H1 (cell line): ENCODE measurements around the gene TNRC6A. TPM values are rescaled to one million over a fixed set of nuclear protein-coding genes. Genes with fewer than 3 reads are reported as not detected.

ENCODE experiments used
- CTCF ChIA-PET: fragments of 300-600 bp; sonication (Branson Sonifier 250); formaldehyde crosslinking; loops from one replicate; lab custom pipeline; 2021; ENCODE audit not compliant: partially characterized antibody; lab: Charles Lee
- POLR2A ChIA-PET: fragments of 300-600 bp; sonication (Branson Sonifier 250); formaldehyde crosslinking; loops from one replicate; lab custom pipeline; 2021; ENCODE audit warnings: inconsistent platforms; ENCODE audit not compliant: partially characterized antibody; lab: Charles Lee
- DNase-seq, 2 experiments: peaks; one replicate each; pipeline versions ENCODE4 v3.0.0 to v3.0.0-alpha.2; 2010 to 2022; ENCODE audit warnings: low spot score in 2 of 2, low read depth in 1 of 2, mixed read lengths in 1 of 2
- FAIRE-seq: peaks from 2 replicates; lab custom pipeline; 2011; peaks lifted over from hg19 to GRCh38; lab: Jason Lieb, UNC
- H2AFZ ChIP-seq: 2 replicates; pipeline ENCODE4 v1.8.1; 2012; ENCODE audit warnings: low read length, inconsistent platforms
- H2AK5ac ChIP-seq: 2 replicates; pipeline ENCODE4 v1.6.1; 2013; ENCODE audit warnings: low read depth, low read length
- H2BK120ac ChIP-seq: replicated peaks from 2 replicates; pipeline ENCODE3; 2013; ENCODE audit warnings: low read depth, low read length, inconsistent platforms
- H2BK12ac ChIP-seq: 2 replicates; pipeline ENCODE4 v1.6.1; 2013; ENCODE audit warnings: low read depth, low read length
- H2BK15ac ChIP-seq: 2 replicates; pipeline ENCODE4 v1.6.1; 2013; ENCODE audit warnings: low read length
- H2BK20ac ChIP-seq: 2 replicates; pipeline ENCODE4 v1.6.1; 2013; ENCODE audit warnings: low read length
- H2BK5ac ChIP-seq: 2 replicates; pipeline ENCODE4 v1.6.1; 2013; ENCODE audit warnings: low read depth, low read length
- H3K14ac ChIP-seq: 2 replicates; pipeline ENCODE4 v1.6.1; 2013; ENCODE audit warnings: inconsistent platforms; ENCODE audit not compliant: insufficient read length
- H3K18ac ChIP-seq: 2 replicates; pipeline ENCODE4 v1.6.1; 2013; ENCODE audit warnings: low read length; ENCODE audit errors: extremely low read depth
- H3K23ac ChIP-seq: 2 replicates; pipeline ENCODE4 v1.6.1; 2013; ENCODE audit warnings: inconsistent platforms; ENCODE audit not compliant: insufficient read length
- H3K23me2 ChIP-seq: 2 replicates; pipeline ENCODE4 v1.6.1; 2013; ENCODE audit warnings: low read depth, low read length
- H3K27ac ChIP-seq: 2 replicates; pipeline ENCODE4 v1.6.1; 2011; ENCODE audit warnings: low read depth, low read length, inconsistent platforms
- H3K27me3 ChIP-seq, 4 experiments: replicated peaks in 1 of 4; 1 replicate in 1 of 4; 2 replicates in 3 of 4; pipeline versions ENCODE4 v1.6.1 to v1.8.1; 2011 to 2013; ENCODE audit warnings: low read length in 3 of 4, mild to moderate bottlenecking in 3 of 4, inconsistent platforms in 2 of 4, mixed read lengths in 2 of 4, moderate library complexity in 1 of 4; ENCODE audit not compliant: control insufficient read depth in 3 of 4, insufficient read depth in 3 of 4; ENCODE audit errors: extremely low read depth in 1 of 4
- H3K36me3 ChIP-seq, 4 experiments: 2 replicates each; pipeline versions ENCODE4 v1.6.1 to v1.8.1; 2011 to 2013; ENCODE audit warnings: mild to moderate bottlenecking in 4 of 4, low read length in 3 of 4, moderate library complexity in 2 of 4, control low read depth in 1 of 4, inconsistent platforms in 1 of 4; ENCODE audit not compliant: insufficient read depth in 4 of 4, control insufficient read depth in 2 of 4
- H3K4ac ChIP-seq: replicated peaks from 2 replicates; pipeline ENCODE3; 2013; ENCODE audit warnings: low read length, low read depth, mixed read lengths, inconsistent platforms; ENCODE audit not compliant: insufficient read length
- H3K4me1 ChIP-seq, 4 experiments: replicated peaks in 1 of 4; 1 replicate in 1 of 4; 2 replicates in 3 of 4; pipeline versions ENCODE4 v1.6.1 to v1.8.1; 2011 to 2013; ENCODE audit warnings: low read length in 3 of 4, inconsistent platforms in 2 of 4, mixed read lengths in 1 of 4; ENCODE audit not compliant: insufficient read depth in 4 of 4, control insufficient read depth in 3 of 4
- H3K4me2 ChIP-seq, 2 experiments: 2 replicates each; pipeline versions ENCODE4 v1.6.1 to v1.8.1; 2011 to 2013; ENCODE audit warnings: low read depth in 2 of 2, low read length in 2 of 2, control low read depth in 1 of 2, inconsistent platforms in 1 of 2, mild to moderate bottlenecking in 1 of 2; ENCODE audit not compliant: insufficient read depth in 1 of 2
- H3K4me3 ChIP-seq, 4 experiments: fragments of 200-600, 300-600 bp in 1 of 4; sonication (generic), shearing (Covaris generic), sonication (Bioruptor Twin) in 1 of 4; 2 replicates each; pipeline versions ENCODE4 v1.5.1 to v1.8.1; 2011 to 2016; ENCODE audit warnings: low read length in 4 of 4, low read depth in 3 of 4, control low read depth in 2 of 4, inconsistent platforms in 2 of 4, mild to moderate bottlenecking in 2 of 4, mixed read lengths in 1 of 4, moderate library complexity in 1 of 4; ENCODE audit not compliant: insufficient read depth in 2 of 4; ENCODE audit errors: extremely low read depth in 1 of 4
- H3K56ac ChIP-seq: replicated peaks from 2 replicates; pipeline ENCODE3; 2013; ENCODE audit warnings: low read depth, mild to moderate bottlenecking, mixed read lengths, low read length, inconsistent platforms; ENCODE audit not compliant: insufficient read length
- H3K79me1 ChIP-seq: 2 replicates; pipeline ENCODE4 v1.6.1; 2013; ENCODE audit warnings: low read depth, low read length, control low read depth
- H3K79me2 ChIP-seq, 2 experiments: 2 replicates each; pipeline versions ENCODE4 v1.6.1 to v1.8.1; 2012 to 2013; ENCODE audit warnings: low read length in 2 of 2, mild to moderate bottlenecking in 2 of 2, inconsistent platforms in 1 of 2; ENCODE audit not compliant: insufficient read depth in 2 of 2, control insufficient read depth in 1 of 2
- H3K9ac ChIP-seq, 4 experiments: replicated peaks in 1 of 4; 1 replicate in 1 of 4; 2 replicates in 3 of 4; pipeline versions ENCODE4 v1.6.1 to v1.8.1; 2011 to 2013; ENCODE audit warnings: low read depth in 3 of 4, low read length in 3 of 4, control low read depth in 2 of 4, mild to moderate bottlenecking in 2 of 4, moderate library complexity in 2 of 4, inconsistent platforms in 1 of 4; ENCODE audit errors: extremely low read depth in 1 of 4
- H3K9me3 ChIP-seq, 2 experiments: 2 replicates each; pipeline versions ENCODE4 v1.6.1 to v1.8.1; 2012 to 2013; ENCODE audit warnings: mild to moderate bottlenecking in 2 of 2, moderate library complexity in 2 of 2, control low read depth in 1 of 2, inconsistent platforms in 1 of 2, low read depth in 1 of 2, low read length in 1 of 2, mixed read lengths in 1 of 2; ENCODE audit not compliant: insufficient read depth in 2 of 2
- H4K20me1 ChIP-seq, 2 experiments: replicated peaks in 1 of 2; 2 replicates each; pipeline versions ENCODE3 to v1.8.1; 2011 to 2013; ENCODE audit warnings: inconsistent platforms in 2 of 2, low read length in 2 of 2, mild to moderate bottlenecking in 1 of 2; ENCODE audit not compliant: insufficient read depth in 2 of 2, control insufficient read depth in 1 of 2
- H4K5ac ChIP-seq: 2 replicates; pipeline ENCODE4 v1.6.1; 2013; ENCODE audit warnings: low read length, low read depth, mixed read lengths, inconsistent platforms; ENCODE audit not compliant: insufficient read length
- H4K8ac ChIP-seq: 2 replicates; pipeline ENCODE4 v1.8.0; 2013; ENCODE audit warnings: mild to moderate bottlenecking, moderate library complexity, low read length, inconsistent platforms; ENCODE audit not compliant: insufficient read depth; ENCODE audit errors: extremely low read depth
- H4K91ac ChIP-seq: replicated peaks from 2 replicates; pipeline ENCODE3; 2013; ENCODE audit warnings: low read length, mixed read lengths, inconsistent platforms; ENCODE audit not compliant: insufficient read length
- CREB1 ChIP-seq: IDR thresholded peaks from 2 replicates; pipeline ENCODE4 v1.6.1; 2012; ENCODE audit warnings: inconsistent platforms
- EZH2 ChIP-seq: fragments of 200-600 bp; sonication (generic); IDR thresholded peaks from 2 replicates; pipeline ENCODE4 v1.7.1; 2012; ENCODE audit warnings: low read depth, mild to moderate bottlenecking, moderate library complexity, low read length, inconsistent platforms; ENCODE audit not compliant: severe bottlenecking
- GTF2F1 ChIP-seq: IDR thresholded peaks from 2 replicates; pipeline ENCODE4 v1.6.1; 2012; ENCODE audit warnings: low read depth, low read length, improper control_type of control experiment, borderline replicate concordance
- WGBS, 2 experiments: shearing (Covaris generic) in 1 of 2; methylation state at CpG; one replicate each; pipeline versions ENCODE4 v1.1.6 to v1.1.7; 2013 to 2015; ENCODE audit warnings: low lambda C conversion rate in 2 of 2, mixed read lengths in 2 of 2, inconsistent platforms in 1 of 2, low coverage in 1 of 2, missing lambda C conversion rate in 1 of 2; ENCODE audit not compliant: insufficient replicate concordance in 2 of 2, insufficient coverage in 1 of 2, insufficient read length in 1 of 2; ENCODE audit errors: extremely low coverage in 1 of 2, missing lambda C conversion rate in 1 of 2; 5-methylcytosine and 5-hydroxymethylcytosine counted together
- polyA plus RNA-seq, 7 experiments: library from polyadenylated mRNA; depleted of rRNA in 3 of 7; stranded (reverse) in 5 of 7; unstranded in 2 of 7; fragments of >200 nt in 5 of 7; fragments of 200-250 nt in 2 of 7; gene quantifications; 1 replicate in 5 of 7; 2 replicates in 1 of 7; 4 replicates in 1 of 7; pipeline versions ENCODE4 v1.2.1 to v1.2.3, GENCODE V29; 2011 to 2013; ENCODE audit warnings: missing spikeins in 2 of 7, mixed read lengths in 2 of 7
- total RNA-seq: library from RNA; stranded (reverse); fragmentation: NEBNext Ultra II Directional; extraction: Animal tissue kit (Norgen Biotek cat#: 25700); gene quantifications from 2 replicates; pipeline ENCODE4 v1.2.1, GENCODE V29; 2021

The TNRC6A gene
- total and polyA plus RNA-seq, 2 of the 8 experiments (the other 6 are each of a cell fraction or from before 2014, with no cell fraction given), result 67.6 to 103 TPM

DNA sequence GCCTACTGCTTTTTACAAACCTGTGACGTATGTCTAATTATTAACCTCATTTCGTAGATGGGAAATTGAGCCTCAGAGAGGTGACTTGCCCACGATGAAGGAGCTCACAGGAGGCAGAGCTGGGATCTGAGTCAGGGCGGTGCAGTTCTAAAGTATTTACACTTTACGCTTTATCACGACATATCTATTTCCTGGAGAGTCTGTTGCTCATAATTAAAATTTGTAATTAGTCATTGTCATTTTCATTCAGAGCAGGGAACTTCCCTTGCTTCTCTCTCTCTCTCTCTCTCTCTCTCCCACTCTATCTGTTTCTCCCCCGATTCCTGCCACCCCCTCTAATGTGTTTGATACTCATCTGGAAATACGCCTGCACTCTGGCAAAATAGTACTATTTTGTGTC, 122.2 kb downstream of the TNRC6A start:
- Histone ChIP-seq H3K4me3 (no peak overlapping the region), H2AK5ac (no peak overlapping the region), H4K5ac (no peak overlapping the region), H4K20me1 (no peaks in the 10 kb centered on the region), H4K8ac (no peak overlapping the region), H3K56ac (no peak overlapping the region), H3K4ac (no peak overlapping the region), H3K18ac (no peak overlapping the region), H3K4me2 (no peak overlapping the region), H3K36me3 (no peaks in the 10 kb centered on the region), H2AFZ (no peak overlapping the region), H2BK12ac (no peak overlapping the region), H2BK20ac (no peak overlapping the region), H2BK15ac (no peak overlapping the region), H3K9me3 (no peaks in the 10 kb centered on the region), H2BK5ac (no peak overlapping the region), H3K79me2 (no peaks in the 10 kb centered on the region), H3K27ac (no peak overlapping the region), H3K9ac (no peak overlapping the region), H3K27me3 (no peaks in the 10 kb centered on the region), H3K23me2 (no peaks in the 10 kb centered on the region), H3K14ac (no peak overlapping the region), H3K4me1 (peaks cover 0 to 3% (median 0%) of the 10 kb centered on the region in 4 experiments; a peak in 1 of 7 replicates), H3K79me1 (no peaks in the 10 kb centered on the region), H2BK120ac (no peak overlapping the region), H4K91ac (no peak overlapping the region), H3K23ac (no peak overlapping the region)
- no peak for TF ChIP-seq GTF2F1
- TF ChIP-seq EZH2, result no peak
- no peak for TF ChIP-seq CREB1
- 84% methylated on average over 8 of the region's 8 CpGs; no CpG with 5 or more reads in 1 of the 2 experiments for WGBS, 2 experiments
- ChIA-PET POLR2A (no interaction called here), CTCF (interaction anchor here (1.4 kb wide), 1 partner anchor 9 kb away, joined by 3 read pairs; no protein-coding TSS in a partner anchor)
- DNase-seq (no peak), FAIRE-seq (no peak)
